Activated CD8-positive, alpha-beta memory T cell treated with anti-CD3 and anti-CD28 coated beads for 36 hours (primary cell): ENCODE measurements around the gene TFF2. TPM values are rescaled to one million over a fixed set of nuclear protein-coding genes. Genes with fewer than 3 reads are reported as not detected.

ENCODE experiments used
- CTCF ChIA-PET: fragments of 350-600 bp; sonication (Branson Sonifier 250); formaldehyde crosslinking; loops from one replicate; lab custom pipeline; 2021; ENCODE audit warnings: antibody characterized with exemption; lab: Charles Lee
- POLR2A ChIA-PET: fragments of 350-600 bp; sonication (Branson Sonifier 250); formaldehyde crosslinking; loops from one replicate; lab custom pipeline; 2021; ENCODE audit warnings: antibody characterized with exemption; lab: Charles Lee
- total RNA-seq, 2 experiments: library from RNA; stranded (reverse); gene quantifications; one replicate each; pipeline ENCODE4 v1.2.3, GENCODE V29; 2021

TFF2 gene
- total RNA-seq, 2 experiments from 2014 or later: not detected

DNA sequence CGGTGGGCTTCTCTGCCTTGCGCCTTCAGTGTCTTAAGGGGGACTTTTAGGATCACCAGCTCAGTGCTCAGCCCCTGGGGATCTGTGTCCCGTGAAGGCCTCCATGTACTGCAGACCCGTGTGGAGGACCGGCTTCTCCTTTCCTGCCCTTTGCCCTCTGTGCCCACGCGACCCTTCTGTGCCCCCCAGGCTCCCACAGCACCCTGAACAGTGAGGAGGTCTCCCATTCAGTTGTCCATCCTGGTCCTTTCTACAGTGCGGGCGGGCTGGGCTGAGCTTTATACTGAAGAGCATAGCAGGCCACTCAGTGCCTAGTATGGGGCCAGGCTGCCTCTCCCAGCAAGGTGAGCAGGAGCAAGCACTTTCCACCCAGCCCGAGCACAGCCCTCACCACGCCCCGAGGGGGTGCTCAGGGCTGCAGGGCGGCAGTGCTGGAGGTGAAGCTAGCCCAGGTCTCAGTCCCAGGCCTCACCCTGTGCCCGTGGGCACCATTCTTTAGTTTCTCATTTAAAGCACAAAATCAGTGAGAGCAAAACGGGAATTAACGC lies 23.2 kb upstream of the TFF2 start:
- CTCF ChIA-PET: interaction anchor here (0.7 to 1.5 kb wide), 3 partner anchors 8 to 64 kb away, joined by 3 to 4 read pairs (median 4); no protein-coding TSS in a partner anchor
- POLR2A ChIA-PET: interaction anchor here (1.3 kb wide), 1 partner anchor 36 kb away, joined by 3 read pairs; no protein-coding TSS in a partner anchor

DNA sequence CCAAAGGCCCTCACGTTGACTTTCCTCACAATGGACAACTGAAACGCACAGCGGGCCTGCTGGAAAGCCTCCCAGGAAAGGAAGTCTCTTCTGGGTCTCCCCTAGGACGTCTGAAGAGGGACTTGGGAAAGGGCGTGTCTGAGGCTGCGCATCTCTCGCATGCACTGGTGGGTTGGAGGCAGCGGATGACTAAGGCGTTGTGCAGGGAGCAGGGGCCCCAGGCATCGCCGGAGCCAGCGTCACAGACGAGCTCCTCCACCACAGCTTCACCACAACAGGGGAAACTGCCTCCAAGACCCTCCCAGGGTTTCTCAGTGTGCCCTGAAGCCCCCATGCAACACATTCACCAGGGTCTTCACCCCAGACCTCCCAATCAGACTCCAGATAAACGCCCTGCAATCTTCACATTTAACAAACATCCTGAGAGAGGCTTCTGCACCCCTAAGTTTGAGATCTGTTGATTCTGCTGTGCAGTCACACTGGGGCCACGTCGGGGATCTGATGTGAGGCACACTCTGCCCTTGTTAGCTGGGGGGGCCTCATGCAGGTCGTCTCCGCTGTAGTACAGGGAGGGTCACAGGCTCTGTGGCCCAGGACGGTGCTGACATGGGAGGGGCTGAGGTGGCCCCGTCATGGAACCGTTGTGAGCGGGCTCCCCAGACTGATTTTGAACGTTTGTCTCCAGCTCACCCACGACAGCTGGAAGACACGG lies 22.6 kb upstream of the TFF2 start:
- ChIA-PET POLR2A (no interaction called here), CTCF (interaction anchor here (1.4 kb wide), 1 partner anchor 9 kb away, joined by 4 read pairs; no protein-coding TSS in a partner anchor)

DNA sequence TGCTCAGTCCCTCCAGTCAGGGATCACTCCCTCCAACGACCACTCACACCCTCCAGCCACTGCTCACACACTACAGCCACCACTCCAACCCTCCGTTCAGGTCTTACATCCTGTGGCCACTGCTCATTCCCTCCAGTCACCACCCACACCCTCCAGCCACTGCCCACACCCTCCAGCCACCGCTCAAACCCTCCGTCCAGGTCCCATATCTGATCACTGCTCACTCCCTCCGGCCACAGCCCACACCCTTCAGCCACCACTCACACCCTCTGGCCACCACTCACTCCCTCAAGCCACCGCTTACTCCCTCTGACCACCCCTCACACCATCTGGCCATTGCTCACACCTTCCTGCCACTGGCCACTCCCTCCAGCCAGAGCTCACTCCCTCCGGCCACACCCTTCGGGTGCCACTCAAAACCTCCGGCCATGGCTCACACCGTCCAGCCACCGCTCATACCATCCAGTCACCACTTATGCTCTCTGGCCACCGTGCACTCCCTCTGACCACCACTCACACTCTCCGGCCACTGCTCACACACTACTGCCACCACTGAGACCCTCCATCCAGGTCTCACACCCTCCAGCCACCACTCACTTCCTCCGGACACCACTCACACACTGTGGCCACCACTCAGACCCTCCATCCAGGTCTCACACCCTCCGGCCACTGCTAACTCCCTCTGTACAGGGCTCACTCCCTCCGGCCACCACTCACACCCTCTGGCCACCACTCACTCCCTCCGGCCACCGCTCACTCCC lies 20.3 kb upstream of the TFF2 start:
- CTCF ChIA-PET: interaction anchor here (1.0 kb wide), 1 partner anchor 11 kb away, joined by 3 read pairs; no protein-coding TSS in a partner anchor
- POLR2A ChIA-PET: no interaction called here

DNA sequence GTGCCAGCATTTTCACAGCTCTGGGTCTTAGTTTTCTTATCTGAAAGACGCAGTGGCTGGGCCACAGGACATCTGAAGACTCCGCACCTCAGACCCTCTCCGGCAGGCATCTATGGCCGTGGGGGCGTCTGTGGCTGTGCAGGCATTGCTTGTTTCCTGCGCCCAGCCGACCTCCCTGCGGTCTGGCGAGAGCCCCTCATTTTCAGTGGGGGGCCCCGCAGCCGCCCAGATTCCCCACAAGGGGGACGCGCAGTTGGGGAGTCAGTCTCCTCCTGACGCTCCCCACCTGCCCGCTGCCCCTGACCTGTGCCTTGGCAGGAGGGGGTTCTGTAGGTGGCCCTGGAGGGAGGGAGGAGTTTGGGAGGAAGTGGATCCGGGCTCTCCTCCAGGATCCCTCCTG lies 19.0 kb upstream of the TFF2 start:
- CTCF ChIA-PET: interaction anchor here (1.0 kb wide), 1 partner anchor 9 kb away, joined by 3 read pairs; no protein-coding TSS in a partner anchor
- POLR2A ChIA-PET: no interaction called here

- ChIA-PET CTCF (interaction anchor here (0.8 to 1.9 kb wide), 2 partner anchors 30 to 58 kb away, joined by 3 to 4 read pairs; no protein-coding TSS in a partner anchor), POLR2A (interaction anchor here (0.7 kb wide), 1 partner anchor 21 kb away, joined by 4 read pairs; no protein-coding TSS in a partner anchor)
Measured at GRCh38 chr21:42367367-42368165, 16.8 kb upstream of the TFF2 start.

DNA sequence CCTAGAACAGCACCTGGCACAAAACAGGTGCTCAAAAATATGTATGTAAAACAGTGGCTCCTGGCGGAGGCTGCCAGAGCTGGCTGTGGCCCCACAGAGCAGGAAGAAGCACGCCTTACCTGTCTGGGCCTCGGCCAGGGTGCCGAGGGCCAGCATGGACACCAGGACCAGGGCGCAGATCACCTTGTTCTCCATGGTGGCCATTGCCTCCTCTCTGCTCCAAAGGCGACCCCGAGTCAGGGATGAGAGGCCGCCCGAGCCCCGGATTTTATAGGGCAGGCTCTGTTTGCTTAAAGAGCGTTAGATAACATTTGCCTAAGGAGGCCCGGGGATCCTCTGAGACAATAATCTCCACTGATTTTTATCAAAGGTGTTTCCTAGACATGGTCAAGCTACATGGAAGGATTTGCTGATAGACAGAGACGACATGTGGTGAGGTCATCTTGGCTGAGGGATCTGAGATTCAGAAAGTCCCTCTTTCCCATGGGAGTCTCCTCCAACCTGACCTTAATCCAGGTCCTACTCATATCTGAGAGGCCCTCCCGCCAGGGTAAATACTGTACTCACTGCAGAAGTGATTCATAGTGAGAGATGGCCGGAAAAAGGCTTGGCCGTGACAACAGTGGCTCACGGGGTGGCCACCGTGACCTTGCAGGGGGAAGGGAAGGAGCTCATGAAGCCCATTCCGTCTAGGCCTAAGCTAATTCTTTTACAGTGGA lies 15.7 kb upstream of the TFF2 start, which contains the start of gene TFF1:
TFF1 (minus strand) TSS at position 244 of the 719 bp plus-strand sequence; CDS start at position 204, 40 bp downstream.
- ChIA-PET POLR2A (no interaction called here), CTCF (interaction anchor here (0.8 to 1.9 kb wide), 2 partner anchors 29 to 56 kb away, joined by 3 to 4 read pairs; no protein-coding TSS in a partner anchor)

DNA sequence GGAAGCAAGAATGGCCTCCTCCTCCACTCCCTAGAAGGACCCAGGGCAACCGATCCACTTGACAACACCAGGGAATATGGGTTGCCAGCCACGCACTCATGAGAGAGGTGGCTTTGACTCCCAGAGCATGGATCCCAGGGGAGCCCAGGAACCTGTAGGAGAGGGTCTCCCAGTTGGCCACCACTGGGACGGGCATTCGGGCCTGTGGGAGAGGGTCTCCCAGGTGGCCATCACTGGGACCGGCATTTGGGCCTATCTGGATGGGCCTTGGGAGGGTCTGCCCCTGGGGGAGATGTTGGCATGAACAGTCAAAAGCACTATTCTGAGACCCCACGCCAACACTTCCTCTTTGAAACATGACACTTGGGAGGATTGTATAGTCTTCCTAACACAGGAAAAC lies 15.0 kb upstream of the TFF2 start:
- POLR2A ChIA-PET: no interaction called here
- CTCF ChIA-PET: no interaction called here

GRCh38 chr21:42364304-42364865 lies 13.6 kb upstream of the TFF2 start:
- CTCF ChIA-PET: no interaction called here
- POLR2A ChIA-PET: no interaction called here

DNA sequence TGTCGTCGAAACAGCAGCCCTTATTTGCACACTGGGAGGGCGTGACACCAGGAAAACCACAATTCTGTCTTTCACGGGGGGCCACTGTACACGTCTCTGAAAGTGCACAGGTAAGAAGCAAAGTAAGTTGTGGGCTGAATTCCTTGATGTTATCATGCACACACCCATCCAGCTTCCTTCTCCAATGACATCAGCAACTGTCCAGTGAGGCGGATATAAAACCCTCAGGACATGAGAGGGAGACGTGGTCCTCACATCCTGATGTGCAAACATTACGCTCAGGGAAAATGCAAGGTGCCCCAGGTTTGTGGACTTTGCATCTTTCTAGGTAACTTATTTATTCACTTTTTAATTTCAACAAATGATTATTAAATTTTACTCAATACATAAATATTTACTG lies 12.5 kb upstream of the TFF2 start:
- ChIA-PET CTCF (no interaction called here), POLR2A (no interaction called here)

DNA sequence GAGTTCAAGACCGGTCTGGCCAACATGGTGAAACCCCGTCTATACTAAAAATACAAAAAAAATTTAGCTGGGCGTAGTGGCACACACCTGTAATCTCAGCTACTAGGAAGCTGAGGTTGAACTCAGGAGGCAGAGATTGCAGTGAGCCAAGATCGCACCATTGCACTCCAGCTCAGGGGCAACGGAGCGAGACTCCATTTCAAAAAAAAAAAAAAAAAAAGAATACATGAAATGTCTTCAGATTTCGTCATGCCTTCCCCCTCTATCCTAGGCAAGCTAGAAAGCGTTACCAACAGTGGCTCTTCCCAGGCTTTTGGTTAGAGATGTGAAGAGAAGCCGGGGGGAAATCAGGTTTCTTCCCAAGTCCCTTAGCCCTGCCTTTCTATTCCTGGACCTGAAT lies 11.9 kb upstream of the TFF2 start:
- CTCF ChIA-PET: no interaction called here

GRCh38 chr21:42362198-42362597 lies 11.4 kb upstream of the TFF2 start:
- POLR2A ChIA-PET: no interaction called here
- CTCF ChIA-PET: no interaction called here

More for the DNA sequence above, 11.9 kb upstream of the TFF2 start:
- POLR2A ChIA-PET: no interaction called here

GRCh38 chr21:42361286-42361685 lies 10.5 kb upstream of the TFF2 start:
- ChIA-PET POLR2A (no interaction called here), CTCF (interaction anchor here (1.1 to 2.1 kb wide), 4 partner anchors 8 to 89 kb away, joined by 3 to 9 read pairs (median 4); no protein-coding TSS in a partner anchor)

- POLR2A ChIA-PET: no interaction called here
- CTCF ChIA-PET: interaction anchor here (1.1 to 2.1 kb wide), 5 partner anchors 9 to 90 kb away, joined by 3 to 9 read pairs (median 4); no protein-coding TSS in a partner anchor
Measured at GRCh38 chr21:42360317-42360716, 9.5 kb upstream of the TFF2 start.

DNA sequence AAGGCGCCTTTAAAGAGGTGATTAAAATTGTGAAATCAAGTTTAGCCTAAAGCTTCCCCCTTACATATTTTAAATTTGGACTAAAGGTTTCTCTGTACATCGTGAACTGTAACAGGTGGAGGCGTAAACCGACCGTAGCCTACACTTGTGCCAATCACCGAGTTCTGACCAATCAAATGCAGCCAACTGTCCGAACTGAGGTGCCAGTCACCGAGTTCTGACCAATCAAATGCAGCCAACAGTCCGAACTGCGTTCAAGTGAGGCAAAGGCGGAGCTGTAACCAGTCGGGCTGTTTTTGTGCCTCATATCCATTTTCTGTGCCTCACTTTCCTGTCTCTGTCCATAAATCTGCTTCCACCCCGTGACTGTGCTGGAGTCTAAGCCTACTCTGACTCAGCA lies 8.1 kb upstream of the TFF2 start:
- CTCF ChIA-PET: interaction anchor here (1.1 kb wide), 1 partner anchor 100 kb away, joined by 3 read pairs; no protein-coding TSS in a partner anchor

DNA sequence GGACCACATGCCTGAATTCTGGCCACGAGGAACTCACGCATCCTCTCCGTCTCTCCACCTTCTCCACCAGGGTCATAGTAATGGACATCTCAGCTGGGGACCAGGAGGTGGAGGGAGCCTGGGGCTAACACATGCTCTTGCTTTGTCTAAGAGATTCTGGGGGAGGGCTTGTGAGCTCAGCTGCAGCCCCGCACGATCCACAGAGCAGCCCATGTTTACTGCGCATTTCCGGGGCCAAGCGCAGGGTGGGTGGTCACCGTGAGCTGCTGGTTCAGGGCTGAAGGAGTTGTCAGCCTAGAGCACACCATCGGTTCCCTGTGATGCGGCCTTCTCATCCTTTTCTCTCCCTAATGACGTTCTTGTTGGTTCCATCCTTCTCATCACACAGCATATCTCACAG lies 7.5 kb upstream of the TFF2 start:
- POLR2A ChIA-PET: no interaction called here
- CTCF ChIA-PET: interaction anchor here (1.1 kb wide), 1 partner anchor 99 kb away, joined by 3 read pairs; no protein-coding TSS in a partner anchor

More for the DNA sequence above, 8.1 kb upstream of the TFF2 start:
- POLR2A ChIA-PET: no interaction called here

DNA sequence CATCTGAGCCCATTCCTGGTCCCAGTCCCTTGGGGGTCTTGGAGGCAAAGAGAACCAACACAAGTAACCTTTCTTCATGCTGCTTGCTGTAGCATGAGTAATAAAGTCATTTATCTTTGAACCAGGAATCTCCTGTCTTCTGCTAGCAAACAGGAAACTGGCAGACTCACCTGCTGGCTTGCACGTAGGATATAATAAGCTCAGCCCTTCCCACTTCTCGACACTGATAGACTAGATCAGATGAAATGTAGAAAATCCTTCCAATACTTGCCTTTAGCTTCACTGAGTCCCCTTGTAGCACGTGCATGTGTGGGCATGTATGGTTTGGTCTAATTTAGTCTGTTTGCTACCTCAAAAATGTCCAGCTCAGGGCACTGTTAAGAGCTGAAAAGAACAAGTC lies 6.5 kb upstream of the TFF2 start:
- CTCF ChIA-PET: no interaction called here
- POLR2A ChIA-PET: no interaction called here

DNA sequence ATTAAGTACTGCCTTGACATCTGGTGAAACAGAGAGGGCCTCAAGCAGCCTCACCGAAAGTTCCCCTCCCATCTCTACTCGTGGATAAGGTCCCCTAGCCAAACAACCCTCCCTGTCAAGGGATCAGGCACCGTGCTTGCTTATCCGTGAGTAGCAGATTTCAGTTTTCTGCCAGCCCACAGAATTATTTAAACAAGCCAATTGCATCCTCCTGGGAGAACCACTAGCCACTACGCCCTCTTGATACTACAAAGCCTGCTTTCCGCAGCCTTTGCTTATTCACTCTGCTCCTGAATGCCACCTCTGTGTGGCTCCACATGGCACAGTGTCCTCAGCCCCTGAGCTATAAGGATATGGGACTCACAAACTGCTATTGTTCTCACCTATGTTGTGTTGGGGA lies 5.9 kb upstream of the TFF2 start:
- POLR2A ChIA-PET: no interaction called here
- CTCF ChIA-PET: no interaction called here

- POLR2A ChIA-PET: no interaction called here
- CTCF ChIA-PET: no interaction called here
Measured at GRCh38 chr21:42356046-42356445, 5.3 kb upstream of the TFF2 start.
